Keratinocyte (primary cell): Measurements from ENCODE around the gene MORN5. TPM values are rescaled to one million over a fixed set of nuclear protein-coding genes. Genes with fewer than 3 reads are reported as not detected.
"Not testable (repeated sequence)": the region's sequence is repeated elsewhere in the genome, so short reads cannot be mapped to it uniquely, and the experiment has no call there.

Experiments
- DNase-seq: peaks from one replicate; pipeline ENCODE4 v3.0.0-alpha.2; 2011; ENCODE audit warnings: low read depth, missing footprints, low spot score
- FAIRE-seq: peaks from 2 replicates; lab custom pipeline; 2011; peaks lifted over from hg19 to GRCh38; lab: Jason Lieb, UNC
- H2AFZ ChIP-seq: 2 replicates; pipeline ENCODE4 v1.6.0; 2012; ENCODE audit warnings: low read length, control low read depth, inconsistent platforms; ENCODE audit not compliant: control insufficient read depth
- H3K27ac ChIP-seq: 2 replicates; pipeline ENCODE4 v1.5.1; 2011; ENCODE audit warnings: low read length; ENCODE audit not compliant: control insufficient read depth, insufficient read depth
- H3K27me3 ChIP-seq: 3 replicates; pipeline ENCODE4 v1.6.0; 2011; ENCODE audit warnings: low read length; ENCODE audit not compliant: control insufficient read depth, insufficient read depth; ENCODE audit errors: extremely low read depth
- H3K36me3 ChIP-seq, 2 experiments: 2 replicates in 1 of 2; 3 replicates in 1 of 2; pipeline ENCODE4 v1.5.1; 2011; ENCODE audit warnings: low read length in 2 of 2, mild to moderate bottlenecking in 1 of 2; ENCODE audit not compliant: control insufficient read depth in 2 of 2, insufficient read depth in 2 of 2; ENCODE audit errors: extremely low read depth in 1 of 2
- H3K4me1 ChIP-seq: 3 replicates; pipeline ENCODE4 v1.5.1; 2011; ENCODE audit warnings: low read length; ENCODE audit not compliant: control insufficient read depth, insufficient read depth; ENCODE audit errors: extremely low read depth
- H3K4me2 ChIP-seq: 3 replicates; pipeline ENCODE4 v1.6.0; 2011; ENCODE audit warnings: low read depth, low read length; ENCODE audit not compliant: control insufficient read depth, insufficient read depth; ENCODE audit errors: extremely low read depth
- H3K4me3 ChIP-seq, 3 experiments: fragments of 200-600 bp in 1 of 3; sonication (generic) in 1 of 3; 2 replicates in 2 of 3; 3 replicates in 1 of 3; pipeline ENCODE4 v1.5.1; 2011 to 2016; ENCODE audit warnings: low read length in 3 of 3, mild to moderate bottlenecking in 3 of 3, control low read depth in 2 of 3, inconsistent platforms in 1 of 3, low read depth in 1 of 3, mixed read lengths in 1 of 3, mixed run types in 1 of 3, moderate library complexity in 1 of 3; ENCODE audit not compliant: control insufficient read depth in 2 of 3, insufficient read depth in 2 of 3; ENCODE audit errors: extremely low read depth in 1 of 3
- H3K79me2 ChIP-seq: 2 replicates; pipeline ENCODE4 v1.6.0; 2012; ENCODE audit warnings: low read length; ENCODE audit not compliant: control insufficient read depth, insufficient read depth
- H3K9ac ChIP-seq: 3 replicates; pipeline ENCODE4 v1.6.0; 2011; ENCODE audit warnings: low read length; ENCODE audit not compliant: control insufficient read depth, insufficient read depth; ENCODE audit errors: extremely low read depth
- H3K9me1 ChIP-seq: 3 replicates; pipeline ENCODE4 v1.6.0; 2011; ENCODE audit warnings: low read length; ENCODE audit not compliant: control insufficient read depth, insufficient read depth; ENCODE audit errors: extremely low read depth
- H3K9me3 ChIP-seq: 2 replicates; pipeline ENCODE4 v1.5.1; 2012; ENCODE audit warnings: low read depth, low read length; ENCODE audit not compliant: control insufficient read depth
- H4K20me1 ChIP-seq: 3 replicates; pipeline ENCODE4 v1.6.0; 2011; ENCODE audit warnings: low read length; ENCODE audit not compliant: control insufficient read depth, insufficient read depth; ENCODE audit errors: extremely low read depth
- EZH2 ChIP-seq: IDR thresholded peaks from one replicate; pipeline ENCODE4 v1.6.1; 2012; ENCODE audit warnings: inconsistent platforms, mild to moderate bottlenecking, low read length, moderate library complexity
- dilution Hi-C: fragments of 300-500 bp; cut with MboI; formaldehyde crosslinking; loops from one replicate; pipeline ENCODE4 v1.7.0; 2020; ENCODE audit warnings: low sequenced_read_pairs; ENCODE audit not compliant: extremely low pct_ligation_motif_present
- polyA plus RNA-seq, 5 experiments: library from polyadenylated mRNA; depleted of rRNA in 3 of 5; stranded (reverse) in 3 of 5; stranded (forward) in 1 of 5; unstranded in 1 of 5; fragments of >200 nt; gene quantifications; 1 replicate in 1 of 5; 2 replicates in 3 of 5; 3 replicates in 1 of 5; pipeline versions ENCODE4 v1.2.1 to v1.2.3, GENCODE V29; 2011 to 2012; ENCODE audit warnings: missing spikeins in 2 of 5, low read depth in 1 of 5, low replicate concordance in 1 of 5
- TF ChIP-seq, protein P1 (sequence below), 3 experiments: IDR thresholded peaks in 1 of 3; conservative IDR thresholded peaks in 1 of 3; optimal IDR thresholded peaks in 1 of 3; 2 replicates in 2 of 3; 3 replicates in 1 of 3; pipeline versions ENCODE3 to v1.5.1; 2011; ENCODE audit warnings: low read length in 3 of 3, mild to moderate bottlenecking in 3 of 3, moderate library complexity in 2 of 3, control low read depth in 1 of 3, inconsistent platforms in 1 of 3; ENCODE audit not compliant: insufficient read depth in 2 of 3; ENCODE audit errors: extremely low read depth in 1 of 3

MORN5 gene
- polyA plus RNA-seq, 1 donor (not counting 4 experiments of a cell fraction or from before 2014, with no cell fraction given) = not detected

DNA sequence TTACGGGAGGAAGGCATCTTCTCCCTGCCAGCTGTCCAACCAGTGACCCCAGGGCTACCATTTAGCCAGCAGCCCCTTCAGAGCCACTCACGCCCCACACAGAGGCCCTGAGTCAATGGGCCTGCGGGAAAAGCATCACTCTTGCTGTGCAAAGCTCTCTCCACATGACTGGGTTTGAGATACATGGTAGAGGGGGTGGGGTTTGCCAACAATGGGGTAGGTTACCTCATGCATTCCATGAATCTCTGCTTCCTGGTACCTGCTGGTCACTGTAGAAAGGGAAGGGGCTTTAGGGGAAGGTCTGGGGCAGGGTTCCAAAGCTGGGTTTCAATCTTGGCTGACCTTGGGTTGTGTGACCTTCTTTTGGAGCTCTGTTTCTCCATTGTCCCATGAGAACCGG, 43.7 kb upstream of the MORN5 start:
- H3K36me3 ChIP-seq = no peaks in the 10 kb centered on the region
- no peak for FAIRE-seq
- no peak overlapping the region for H3K4me2 ChIP-seq
- no peak for TF ChIP-seq EZH2
- TF ChIP-seq, protein P1, sequence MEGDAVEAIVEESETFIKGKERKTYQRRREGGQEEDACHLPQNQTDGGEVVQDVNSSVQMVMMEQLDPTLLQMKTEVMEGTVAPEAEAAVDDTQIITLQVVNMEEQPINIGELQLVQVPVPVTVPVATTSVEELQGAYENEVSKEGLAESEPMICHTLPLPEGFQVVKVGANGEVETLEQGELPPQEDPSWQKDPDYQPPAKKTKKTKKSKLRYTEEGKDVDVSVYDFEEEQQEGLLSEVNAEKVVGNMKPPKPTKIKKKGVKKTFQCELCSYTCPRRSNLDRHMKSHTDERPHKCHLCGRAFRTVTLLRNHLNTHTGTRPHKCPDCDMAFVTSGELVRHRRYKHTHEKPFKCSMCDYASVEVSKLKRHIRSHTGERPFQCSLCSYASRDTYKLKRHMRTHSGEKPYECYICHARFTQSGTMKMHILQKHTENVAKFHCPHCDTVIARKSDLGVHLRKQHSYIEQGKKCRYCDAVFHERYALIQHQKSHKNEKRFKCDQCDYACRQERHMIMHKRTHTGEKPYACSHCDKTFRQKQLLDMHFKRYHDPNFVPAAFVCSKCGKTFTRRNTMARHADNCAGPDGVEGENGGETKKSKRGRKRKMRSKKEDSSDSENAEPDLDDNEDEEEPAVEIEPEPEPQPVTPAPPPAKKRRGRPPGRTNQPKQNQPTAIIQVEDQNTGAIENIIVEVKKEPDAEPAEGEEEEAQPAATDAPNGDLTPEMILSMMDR (optimal IDR thresholded peaks at IDR 0.05 in 1 of 3, IDR thresholded peaks at IDR 0.05 in 1 of 3, conservative IDR thresholded peaks at IDR 0.05 in 1 of 3; ENCODE audit: extremely low read depth in 1 of 3, insufficient read depth in 2 of 3, low read length in 3 of 3) = no peak
- no peaks in the 10 kb centered on the region for H4K20me1 ChIP-seq
- no peaks in the 10 kb centered on the region for H3K79me2 ChIP-seq
- no peaks in the 10 kb centered on the region for H3K4me1 ChIP-seq
- no peak overlapping the region for H3K4me3 ChIP-seq
- peaks cover 4% of the 10 kb centered on the region for H3K27me3 ChIP-seq
- no peak overlapping the region for H3K9ac ChIP-seq
- no peak overlapping the region for H3K27ac ChIP-seq
- H3K9me3 ChIP-seq = no peaks in the 10 kb centered on the region
- H3K9me1 ChIP-seq = no peaks in the 10 kb centered on the region
- DNase-seq = no peak
- H2AFZ ChIP-seq = no peak overlapping the region
- dilution Hi-C loops = no loop called here

DNA sequence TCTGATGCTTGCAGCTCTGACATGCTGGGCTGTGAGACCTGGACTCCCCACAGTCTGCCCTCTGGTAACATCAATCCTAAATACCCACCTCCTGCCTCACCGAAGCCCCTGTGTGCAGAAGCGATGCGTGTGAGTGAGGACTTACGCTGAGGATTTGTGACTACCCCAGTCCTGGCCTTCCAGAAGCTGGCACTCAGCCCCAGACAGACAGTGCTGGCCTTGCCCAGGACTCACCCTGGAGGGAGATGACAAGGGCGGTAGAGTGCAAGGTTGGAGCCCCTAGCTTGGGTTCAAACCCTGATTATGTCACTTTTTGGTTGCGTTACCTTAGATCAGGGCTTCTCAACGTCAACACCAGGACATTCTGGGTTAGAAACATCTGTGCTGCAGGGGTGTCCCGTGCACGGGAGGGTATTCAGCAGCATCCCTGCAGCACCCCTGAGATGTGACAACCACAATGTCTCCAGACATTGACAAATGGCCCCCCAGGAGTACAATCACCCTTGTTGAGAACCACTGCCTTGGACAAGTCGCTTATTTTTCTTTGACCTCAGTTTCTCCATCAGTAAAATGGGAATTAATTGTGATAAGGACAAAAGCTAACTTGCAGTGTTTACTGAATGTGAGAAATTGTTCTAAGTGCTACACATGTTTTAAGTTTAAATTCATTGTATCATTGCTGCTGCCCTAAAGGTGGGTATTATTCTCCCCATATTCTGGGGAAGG, 43.1 kb upstream of the MORN5 start:
- Histone ChIP-seq H2AFZ (no peak overlapping the region), H3K9me3 (no peaks in the 10 kb centered on the region), H3K9ac (no peak overlapping the region), H3K27ac (no peak overlapping the region), H3K27me3 (peaks cover 4% of the 10 kb centered on the region), H3K36me3 (no peaks in the 10 kb centered on the region), H3K4me1 (no peaks in the 10 kb centered on the region), H4K20me1 (no peaks in the 10 kb centered on the region), H3K4me3 (no peak overlapping the region), H3K79me2 (no peaks in the 10 kb centered on the region), H3K4me2 (no peak overlapping the region), H3K9me1 (no peaks in the 10 kb centered on the region)
- dilution Hi-C loops = no loop called here
- FAIRE-seq (no peak), DNase-seq (no peak)
- TF ChIP-seq EZH2 = no peak
- TF ChIP-seq, protein P1 (optimal IDR thresholded peaks at IDR 0.05 in 1 of 3, IDR thresholded peaks at IDR 0.05 in 1 of 3, conservative IDR thresholded peaks at IDR 0.05 in 1 of 3; ENCODE audit: extremely low read depth in 1 of 3, insufficient read depth in 2 of 3, low read length in 3 of 3) = no peak

DNA sequence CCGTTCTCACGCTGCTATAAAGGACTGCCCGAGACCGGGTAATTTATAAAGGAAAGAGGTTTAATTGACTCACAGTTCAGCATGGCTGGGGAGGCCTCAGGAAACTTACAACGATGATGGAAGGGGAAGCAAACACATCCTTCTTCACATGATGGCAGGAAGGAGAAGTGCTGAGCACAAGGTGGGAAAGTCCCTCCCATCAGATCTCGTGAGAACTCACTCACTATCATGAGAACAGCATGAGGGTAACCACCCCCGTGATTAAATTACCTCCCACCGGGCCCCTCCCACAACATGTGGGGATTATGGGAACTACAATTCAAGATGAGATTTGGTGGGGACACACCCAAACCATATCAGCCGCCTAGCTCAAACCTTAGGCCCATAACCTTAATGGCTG, 42.5 kb upstream of the MORN5 start:
- FAIRE-seq, DNase-seq, H3K27ac ChIP-seq, dilution Hi-C loops, H3K79me2 ChIP-seq, H2AFZ ChIP-seq, H3K4me3 ChIP-seq, H3K27me3 ChIP-seq, H3K9me3 ChIP-seq, H4K20me1 ChIP-seq, H3K36me3 ChIP-seq, H3K4me1 ChIP-seq, H3K9me1 ChIP-seq, H3K9ac ChIP-seq, H3K4me2 ChIP-seq: not testable (repeated sequence)
